ENCODE results near the gene CNTNAP3B.
"Not testable (repeated sequence)": the region's sequence is repeated elsewhere in the genome, so short reads cannot be mapped to it uniquely, and the experiment has no call there.

DNA sequence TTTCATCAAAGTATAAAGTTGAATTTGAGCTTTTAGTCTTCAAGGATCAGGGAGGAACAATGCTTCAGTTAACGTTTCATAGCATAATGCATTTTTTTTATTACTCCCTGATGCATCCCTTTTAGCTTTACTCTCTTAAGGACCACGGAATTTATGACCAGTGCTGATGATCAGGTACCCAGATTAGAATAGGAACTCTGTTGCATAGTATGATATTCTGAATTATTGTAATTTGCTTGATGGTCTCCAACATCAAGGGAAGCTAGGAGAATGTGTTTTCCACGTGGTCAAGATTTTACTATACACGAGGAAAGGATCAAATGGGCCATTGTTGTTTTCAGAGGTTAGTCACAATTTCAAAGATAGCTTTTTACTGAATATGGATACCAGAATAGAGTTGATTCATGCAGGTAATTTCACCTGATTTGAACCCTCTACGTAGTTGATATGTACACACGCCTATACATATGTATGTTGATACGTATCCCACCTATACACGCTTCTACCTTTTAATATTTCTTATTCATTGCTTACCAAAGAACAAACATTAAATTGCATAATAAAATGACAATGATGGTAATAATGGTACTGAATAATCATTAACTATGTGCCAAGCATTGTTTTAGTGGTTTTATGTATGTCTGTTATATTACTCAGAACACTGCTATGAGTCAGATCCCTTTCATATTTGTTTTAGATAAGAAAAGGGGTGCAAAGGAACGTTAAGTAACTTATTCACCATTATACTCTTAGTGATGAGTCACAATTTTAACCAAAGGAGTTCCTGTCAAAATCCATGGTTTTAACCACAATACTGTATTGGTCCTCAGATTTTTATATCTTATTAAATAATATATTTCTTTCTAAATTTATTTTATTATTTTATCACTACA lies 277.1 kb downstream of the CNTNAP3B start:
- TF ChIP-seq, protein P1, sequence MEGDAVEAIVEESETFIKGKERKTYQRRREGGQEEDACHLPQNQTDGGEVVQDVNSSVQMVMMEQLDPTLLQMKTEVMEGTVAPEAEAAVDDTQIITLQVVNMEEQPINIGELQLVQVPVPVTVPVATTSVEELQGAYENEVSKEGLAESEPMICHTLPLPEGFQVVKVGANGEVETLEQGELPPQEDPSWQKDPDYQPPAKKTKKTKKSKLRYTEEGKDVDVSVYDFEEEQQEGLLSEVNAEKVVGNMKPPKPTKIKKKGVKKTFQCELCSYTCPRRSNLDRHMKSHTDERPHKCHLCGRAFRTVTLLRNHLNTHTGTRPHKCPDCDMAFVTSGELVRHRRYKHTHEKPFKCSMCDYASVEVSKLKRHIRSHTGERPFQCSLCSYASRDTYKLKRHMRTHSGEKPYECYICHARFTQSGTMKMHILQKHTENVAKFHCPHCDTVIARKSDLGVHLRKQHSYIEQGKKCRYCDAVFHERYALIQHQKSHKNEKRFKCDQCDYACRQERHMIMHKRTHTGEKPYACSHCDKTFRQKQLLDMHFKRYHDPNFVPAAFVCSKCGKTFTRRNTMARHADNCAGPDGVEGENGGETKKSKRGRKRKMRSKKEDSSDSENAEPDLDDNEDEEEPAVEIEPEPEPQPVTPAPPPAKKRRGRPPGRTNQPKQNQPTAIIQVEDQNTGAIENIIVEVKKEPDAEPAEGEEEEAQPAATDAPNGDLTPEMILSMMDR (IDR thresholded peaks at IDR 0.05; ENCODE audit: insufficient read depth, low read length, poor library complexity, severe bottlenecking), result not testable (repeated sequence)
- TF ChIP-seq EZH2phosphoT487 (conservative IDR thresholded peaks at IDR 0.05; ENCODE audit: low read length), result not testable (repeated sequence)

Measured in SU-DHL-6 (cell line).